Type B pancreatic cell (in vitro differentiated cells): Measurements from ENCODE around the gene SOAT2. TPM values are rescaled to one million over a fixed set of nuclear protein-coding genes. Genes with fewer than 3 reads are reported as not detected.

Source experiments
- DNase-seq: peaks from one replicate; pipeline ENCODE4 v3.0.0; 2021; ENCODE audit warnings: mixed read lengths; ENCODE audit not compliant: unreplicated experiment; ENCODE audit errors: extremely low spot score
- H3K27ac Mint-ChIP-seq: 2 replicates; pipeline ENCODE4 v1.8.0; 2021; ENCODE audit warnings: mild to moderate bottlenecking, mixed read lengths
- H3K27me3 Mint-ChIP-seq: 2 replicates; pipeline ENCODE4 v1.8.0; 2021; ENCODE audit warnings: mixed read lengths
- H3K36me3 Mint-ChIP-seq: 2 replicates; pipeline ENCODE4 v1.8.0; 2021; ENCODE audit warnings: mixed read lengths
- H3K4me1 Mint-ChIP-seq: one replicate; pipeline ENCODE4 v1.8.0; 2021; ENCODE audit warnings: mixed read lengths; ENCODE audit not compliant: unreplicated experiment
- H3K4me3 Mint-ChIP-seq: 2 replicates; pipeline ENCODE4 v1.8.0; 2021; ENCODE audit warnings: mild to moderate bottlenecking, mixed read lengths
- H3K9me3 Mint-ChIP-seq: 2 replicates; pipeline ENCODE4 v1.8.0; 2021; ENCODE audit warnings: mixed read lengths
- long read RNA-seq: library from polyadenylated mRNA; unstranded; transcript quantifications from one replicate; pipeline ENCODE4 v2.0.0, GENCODE V29; 2020
- total RNA-seq: library from RNA; stranded (reverse); gene quantifications from 2 replicates; pipeline ENCODE4 v1.2.1, GENCODE V29; 2021; ENCODE audit warnings: low replicate concordance
- TF ChIP-seq, protein P1 (sequence below): fragments of 200-600 bp; sonication (generic); conservative IDR thresholded peaks from 2 replicates; pipeline ENCODE4 v1.5.0; 2021; ENCODE audit warnings: antibody characterized with exemption, mild to moderate bottlenecking

Gene SOAT2, protein sequence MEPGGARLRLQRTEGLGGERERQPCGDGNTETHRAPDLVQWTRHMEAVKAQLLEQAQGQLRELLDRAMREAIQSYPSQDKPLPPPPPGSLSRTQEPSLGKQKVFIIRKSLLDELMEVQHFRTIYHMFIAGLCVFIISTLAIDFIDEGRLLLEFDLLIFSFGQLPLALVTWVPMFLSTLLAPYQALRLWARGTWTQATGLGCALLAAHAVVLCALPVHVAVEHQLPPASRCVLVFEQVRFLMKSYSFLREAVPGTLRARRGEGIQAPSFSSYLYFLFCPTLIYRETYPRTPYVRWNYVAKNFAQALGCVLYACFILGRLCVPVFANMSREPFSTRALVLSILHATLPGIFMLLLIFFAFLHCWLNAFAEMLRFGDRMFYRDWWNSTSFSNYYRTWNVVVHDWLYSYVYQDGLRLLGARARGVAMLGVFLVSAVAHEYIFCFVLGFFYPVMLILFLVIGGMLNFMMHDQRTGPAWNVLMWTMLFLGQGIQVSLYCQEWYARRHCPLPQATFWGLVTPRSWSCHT
- 0.97 and 1.9 TPM in 2 replicates for total RNA-seq
- long read RNA-seq, partial matches to known transcripts = 6 of 8 reads
- long read RNA-seq, other reads (novel, unspliced or antisense) = 2 of 8 reads

DNA sequence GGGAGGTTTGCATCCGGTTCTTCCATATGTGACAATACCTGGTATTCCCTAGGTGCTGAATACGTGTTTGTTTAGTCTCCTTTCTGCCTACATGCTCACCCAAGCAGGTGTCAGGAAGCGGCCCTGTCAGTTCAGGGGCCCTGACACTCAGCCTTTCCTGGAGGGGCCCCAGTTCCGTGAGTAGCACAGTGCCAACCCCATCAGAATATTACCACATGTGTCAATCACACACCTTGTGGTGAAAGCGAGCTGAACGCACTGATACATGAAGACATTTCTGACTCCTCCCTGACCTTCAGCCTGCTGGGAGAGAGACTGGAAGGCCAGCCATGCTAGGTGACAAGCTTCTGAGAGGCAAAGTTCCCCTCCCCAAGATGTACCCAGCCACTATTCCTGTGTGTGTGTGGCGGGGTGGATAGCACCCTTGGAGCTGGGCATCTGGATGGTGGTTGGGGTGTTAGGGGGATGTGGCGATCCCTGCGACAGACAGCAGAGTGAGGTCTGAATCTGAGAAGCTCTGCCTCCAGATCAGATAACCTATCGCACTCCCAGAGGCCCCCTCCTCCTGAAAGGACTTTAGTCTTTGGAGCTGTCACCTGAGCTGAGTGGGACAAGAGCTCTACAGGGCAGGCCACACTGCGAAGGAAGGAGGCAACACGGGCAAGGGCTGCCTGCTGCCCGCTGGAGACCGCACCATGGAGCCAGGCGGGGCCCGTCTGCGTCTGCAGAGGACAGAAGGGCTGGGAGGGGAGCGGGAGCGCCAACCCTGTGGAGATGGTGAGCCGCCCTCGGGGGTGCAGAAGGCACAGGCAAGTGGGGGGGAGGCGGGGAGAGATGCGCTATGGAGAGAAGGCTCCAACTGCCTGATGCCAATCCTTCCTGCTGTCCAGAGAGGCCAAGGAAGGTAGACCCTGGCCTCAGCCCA is at the start of gene SOAT2:
Gene SOAT2 (plus strand): TSS at position 604 of the 925 bp plus-strand sequence. CDS start 92 bp downstream, at position 696.
- Mint-ChIP-seq H3K27ac (peak within 1 kb of the TSS; percentile 73), H3K4me3 (peak within 1 kb of the TSS; percentile 8), H3K9me3 (no peaks in the 10 kb centered on the region), H3K36me3 (no peaks in the 10 kb centered on the region), H3K27me3 (peaks cover 13% of the 10 kb centered on the region), H3K4me1 (peaks cover 18% of the 10 kb centered on the region)
- no peak for DNase-seq
- TF ChIP-seq, protein P1, sequence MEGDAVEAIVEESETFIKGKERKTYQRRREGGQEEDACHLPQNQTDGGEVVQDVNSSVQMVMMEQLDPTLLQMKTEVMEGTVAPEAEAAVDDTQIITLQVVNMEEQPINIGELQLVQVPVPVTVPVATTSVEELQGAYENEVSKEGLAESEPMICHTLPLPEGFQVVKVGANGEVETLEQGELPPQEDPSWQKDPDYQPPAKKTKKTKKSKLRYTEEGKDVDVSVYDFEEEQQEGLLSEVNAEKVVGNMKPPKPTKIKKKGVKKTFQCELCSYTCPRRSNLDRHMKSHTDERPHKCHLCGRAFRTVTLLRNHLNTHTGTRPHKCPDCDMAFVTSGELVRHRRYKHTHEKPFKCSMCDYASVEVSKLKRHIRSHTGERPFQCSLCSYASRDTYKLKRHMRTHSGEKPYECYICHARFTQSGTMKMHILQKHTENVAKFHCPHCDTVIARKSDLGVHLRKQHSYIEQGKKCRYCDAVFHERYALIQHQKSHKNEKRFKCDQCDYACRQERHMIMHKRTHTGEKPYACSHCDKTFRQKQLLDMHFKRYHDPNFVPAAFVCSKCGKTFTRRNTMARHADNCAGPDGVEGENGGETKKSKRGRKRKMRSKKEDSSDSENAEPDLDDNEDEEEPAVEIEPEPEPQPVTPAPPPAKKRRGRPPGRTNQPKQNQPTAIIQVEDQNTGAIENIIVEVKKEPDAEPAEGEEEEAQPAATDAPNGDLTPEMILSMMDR = no peak

DNA sequence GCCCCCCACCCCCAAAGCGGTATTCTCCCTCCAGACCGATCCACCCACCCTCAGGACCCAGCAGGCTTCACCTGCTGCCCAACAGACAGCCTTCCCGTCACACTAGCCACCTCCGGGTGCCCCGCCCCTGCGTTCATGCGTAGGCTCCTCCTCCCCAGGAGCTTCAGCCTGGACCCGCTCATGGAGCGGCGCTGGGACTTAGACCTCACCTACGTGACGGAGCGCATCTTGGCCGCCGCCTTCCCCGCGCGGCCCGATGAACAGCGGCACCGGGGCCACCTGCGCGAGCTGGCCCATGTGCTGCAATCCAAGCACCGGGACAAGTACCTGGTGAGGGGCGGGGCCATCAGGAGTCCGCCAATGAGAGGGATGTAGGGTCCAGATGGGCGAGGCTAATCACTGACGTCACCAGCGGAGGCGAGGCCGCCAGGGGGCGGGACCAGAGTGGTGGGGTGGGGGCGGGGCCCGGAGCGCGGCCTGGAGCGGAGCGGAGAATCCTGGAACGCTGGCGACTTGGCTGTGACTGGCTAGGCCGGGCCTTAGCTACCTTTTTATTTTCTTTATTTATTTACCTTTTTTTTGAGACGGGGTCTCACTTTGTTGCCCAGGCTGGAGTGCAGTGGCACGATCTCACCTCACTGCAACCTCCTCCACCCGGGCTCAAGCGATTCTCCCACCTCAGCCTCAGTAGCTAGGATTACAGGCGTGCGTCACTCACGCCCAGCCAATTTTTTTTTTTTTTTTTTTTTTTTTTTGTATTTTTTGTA is 49.0 kb upstream of the SOAT2 start:
- H3K9me3 Mint-ChIP-seq = no peaks in the 10 kb centered on the region
- DNase-seq = peak; percentile 93
- H3K27me3 Mint-ChIP-seq = no peaks in the 10 kb centered on the region
- peaks cover 26% of the 10 kb centered on the region for H3K4me1 Mint-ChIP-seq
- no peaks in the 10 kb centered on the region for H3K36me3 Mint-ChIP-seq
- peak overlapping the region; percentile 96 for H3K4me3 Mint-ChIP-seq
- TF ChIP-seq, protein P1 = no peak
- peak overlapping the region; percentile 99 for H3K27ac Mint-ChIP-seq

DNA sequence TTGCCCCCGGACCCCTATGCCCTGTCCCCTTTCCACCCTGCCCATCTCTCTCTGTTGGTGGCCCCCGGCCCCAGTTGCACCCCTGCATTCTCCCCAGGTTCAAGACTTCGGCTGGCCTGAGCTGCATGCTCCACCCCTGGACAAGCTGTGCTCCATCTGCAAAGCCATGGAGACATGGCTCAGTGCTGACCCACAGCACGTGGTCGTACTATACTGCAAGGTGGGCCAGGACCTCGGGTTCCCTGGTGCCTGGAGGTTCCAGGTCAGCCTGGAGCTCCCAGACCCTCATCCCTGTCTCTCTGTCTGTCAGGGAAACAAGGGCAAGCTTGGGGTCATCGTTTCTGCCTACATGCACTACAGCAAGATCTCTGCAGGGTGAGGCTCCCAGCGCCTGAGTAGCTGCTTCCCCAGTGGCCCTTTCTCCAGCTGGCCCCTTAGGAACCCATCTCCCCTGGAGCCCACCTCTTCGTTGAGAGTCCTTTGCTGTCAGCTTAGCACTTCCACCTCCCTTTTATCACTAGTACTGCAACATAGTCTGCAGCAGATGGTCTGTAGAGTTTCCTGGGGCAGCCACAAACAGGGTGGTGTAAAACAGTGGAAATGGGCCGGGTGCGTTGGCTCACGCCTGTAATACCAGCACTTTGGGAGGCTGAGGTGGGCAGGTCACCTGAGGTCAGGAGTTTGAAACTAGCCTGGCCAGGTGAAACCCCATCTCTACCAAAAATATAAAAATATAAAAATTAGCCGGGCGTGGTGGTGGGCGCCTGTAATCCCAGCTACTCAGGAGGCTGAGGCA is 47.6 kb upstream of the SOAT2 start:
- H3K36me3 Mint-ChIP-seq = no peaks in the 10 kb centered on the region
- no peaks in the 10 kb centered on the region for H3K27me3 Mint-ChIP-seq
- H3K4me1 Mint-ChIP-seq = peaks cover 20% of the 10 kb centered on the region
- peak; percentile 62 for DNase-seq
- H3K4me3 Mint-ChIP-seq = peak overlapping the region; percentile 78
- peak overlapping the region; percentile 56 for H3K27ac Mint-ChIP-seq
- H3K9me3 Mint-ChIP-seq = no peaks in the 10 kb centered on the region
- TF ChIP-seq, protein P1 = no peak

DNA sequence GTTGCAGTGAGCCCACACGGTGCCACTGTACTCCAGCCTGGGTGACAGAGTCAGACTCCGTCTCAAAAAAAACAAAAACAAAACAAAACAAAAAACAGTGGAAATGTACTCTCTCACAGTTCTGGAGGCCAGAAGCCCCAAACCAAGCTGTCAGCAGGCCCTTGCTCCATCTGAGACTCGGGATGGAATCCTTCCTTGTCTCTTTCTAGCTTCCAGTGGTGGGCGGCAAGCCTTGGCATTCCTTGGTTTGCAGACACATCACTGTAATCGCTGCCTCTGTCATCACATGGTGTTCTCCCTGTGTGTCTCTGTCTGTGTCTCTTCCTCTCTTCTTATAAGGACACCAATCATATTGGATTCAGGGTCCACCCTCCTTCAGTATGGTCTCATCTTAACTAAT is 47.0 kb upstream of the SOAT2 start:
- Mint-ChIP-seq H3K4me3 (peak overlapping the region; percentile 38), H3K4me1 (peaks cover 14% of the 10 kb centered on the region), H3K36me3 (no peaks in the 10 kb centered on the region), H3K27me3 (no peaks in the 10 kb centered on the region), H3K9me3 (no peaks in the 10 kb centered on the region), H3K27ac (peak overlapping the region; percentile 48)
- TF ChIP-seq, protein P1 = no peak
- no peak for DNase-seq
